DOHH2 (cell line): ENCODE results near the gene UPF1.

Experiments used
- EZH2phosphoT487 ChIP-seq: fragments of 200-600 bp; sonication (generic); IDR thresholded peaks from 2 replicates; pipeline ENCODE4 v1.6.1; 2017; ENCODE audit warnings: borderline replicate concordance, mild to moderate bottlenecking, antibody characterized with exemption, low read length, moderate library complexity, mixed read lengths
- TF ChIP-seq, protein P1 (sequence below): fragments of 200-600 bp; sonication (generic); IDR thresholded peaks from one replicate; pipeline ENCODE4 v1.5.1; 2014; ENCODE audit warnings: antibody characterized with exemption, mild to moderate bottlenecking, low read depth, low read length; ENCODE audit not compliant: poor library complexity, severe bottlenecking

GRCh38 chr19:18833849-18834643 is 2.3 kb downstream of the UPF1 start:
- TF ChIP-seq, protein P1, sequence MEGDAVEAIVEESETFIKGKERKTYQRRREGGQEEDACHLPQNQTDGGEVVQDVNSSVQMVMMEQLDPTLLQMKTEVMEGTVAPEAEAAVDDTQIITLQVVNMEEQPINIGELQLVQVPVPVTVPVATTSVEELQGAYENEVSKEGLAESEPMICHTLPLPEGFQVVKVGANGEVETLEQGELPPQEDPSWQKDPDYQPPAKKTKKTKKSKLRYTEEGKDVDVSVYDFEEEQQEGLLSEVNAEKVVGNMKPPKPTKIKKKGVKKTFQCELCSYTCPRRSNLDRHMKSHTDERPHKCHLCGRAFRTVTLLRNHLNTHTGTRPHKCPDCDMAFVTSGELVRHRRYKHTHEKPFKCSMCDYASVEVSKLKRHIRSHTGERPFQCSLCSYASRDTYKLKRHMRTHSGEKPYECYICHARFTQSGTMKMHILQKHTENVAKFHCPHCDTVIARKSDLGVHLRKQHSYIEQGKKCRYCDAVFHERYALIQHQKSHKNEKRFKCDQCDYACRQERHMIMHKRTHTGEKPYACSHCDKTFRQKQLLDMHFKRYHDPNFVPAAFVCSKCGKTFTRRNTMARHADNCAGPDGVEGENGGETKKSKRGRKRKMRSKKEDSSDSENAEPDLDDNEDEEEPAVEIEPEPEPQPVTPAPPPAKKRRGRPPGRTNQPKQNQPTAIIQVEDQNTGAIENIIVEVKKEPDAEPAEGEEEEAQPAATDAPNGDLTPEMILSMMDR = no peak
- TF ChIP-seq EZH2phosphoT487 = no peak
